IMR-90 (cell line): ENCODE data around the gene SPTLC2. TPM values are rescaled to one million over a fixed set of nuclear protein-coding genes. Genes with fewer than 3 reads are reported as not detected.

Source experiments
- ATAC-seq: fragments of 200-7000 bp; cut with Tn5 transposase; 2 replicates; pipeline ENCODE4 v1.9.1; 2020; ENCODE audit warnings: low read depth, mild to moderate bottlenecking, moderate library complexity
- BruUV-seq: library from RNA; stranded (reverse); fragments of 400-500 nt; replicated peaks from 2 replicates; lab custom pipeline; 2021; lab: Mats Ljungman, UMichigan
- CTCF ChIA-PET: fragments of 300-600 bp; formaldehyde crosslinking; extraction: SDS; loops from one replicate; lab custom pipeline; 2021; ENCODE audit warnings: antibody characterized with exemption; lab: Yijun Ruan, JAX
- POLR2A ChIA-PET: fragments of 300-600 bp; sonication (Branson Sonifier 250); formaldehyde crosslinking; loops from one replicate; lab custom pipeline; 2022; ENCODE audit warnings: antibody characterized with exemption; ENCODE audit not compliant: unreplicated experiment; lab: Charles Lee
- DNase-seq: peaks from one replicate; pipeline ENCODE4 v3.0.0; 2013
- H2AFZ ChIP-seq: replicated peaks from 2 replicates; pipeline ENCODE3; 2013; ENCODE audit warnings: low read length, mild to moderate bottlenecking; ENCODE audit not compliant: poor library complexity
- H2AK5ac ChIP-seq: 2 replicates; pipeline ENCODE4 v1.6.1; 2013; ENCODE audit warnings: low read depth, low read length, inconsistent platforms
- H2AK9ac ChIP-seq: replicated peaks from 2 replicates; pipeline ENCODE3; 2013; ENCODE audit warnings: mild to moderate bottlenecking, low read depth, low read length, moderate library complexity; ENCODE audit not compliant: poor library complexity
- H2BK120ac ChIP-seq: 2 replicates; pipeline ENCODE4 v1.6.1; 2013; ENCODE audit warnings: low read depth, low read length, inconsistent platforms
- H2BK15ac ChIP-seq: 3 replicates; pipeline ENCODE4 v1.6.1; 2013; ENCODE audit warnings: low read depth, low read length, inconsistent platforms
- H2BK20ac ChIP-seq: 2 replicates; pipeline ENCODE4 v1.6.1; 2013; ENCODE audit warnings: low read depth, mild to moderate bottlenecking, inconsistent platforms, low read length, moderate library complexity
- H2BK5ac ChIP-seq: 2 replicates; pipeline ENCODE4 v1.6.1; 2013; ENCODE audit warnings: mild to moderate bottlenecking, low read depth, low read length, inconsistent platforms; ENCODE audit not compliant: poor library complexity, severe bottlenecking
- H3K14ac ChIP-seq: replicated peaks from 2 replicates; pipeline ENCODE4 v1.6.1; 2013; ENCODE audit warnings: low read depth, low read length, inconsistent platforms
- H3K18ac ChIP-seq: 2 replicates; pipeline ENCODE4 v1.6.1; 2013; ENCODE audit warnings: low read depth, low read length, control low read depth
- H3K23ac ChIP-seq: 2 replicates; pipeline ENCODE4 v1.6.1; 2013; ENCODE audit warnings: low read depth, low read length, inconsistent platforms
- H3K27ac ChIP-seq: 2 replicates; pipeline ENCODE4 v1.5.1; 2013; ENCODE audit warnings: mild to moderate bottlenecking, control low read depth, low read length; ENCODE audit not compliant: insufficient read depth
- H3K27me3 ChIP-seq: 2 replicates; pipeline ENCODE4 v1.6.1; 2013; ENCODE audit warnings: low read length; ENCODE audit not compliant: control insufficient read depth, insufficient read depth
- H3K36me3 ChIP-seq: 2 replicates; pipeline ENCODE4 v1.6.1; 2013; ENCODE audit warnings: low read length, mixed read lengths; ENCODE audit not compliant: control insufficient read depth, insufficient read depth
- H3K4ac ChIP-seq: 2 replicates; pipeline ENCODE4 v1.6.1; 2013; ENCODE audit warnings: low read depth, low read length, inconsistent platforms
- H3K4me1 ChIP-seq: 2 replicates; pipeline ENCODE4 v1.6.1; 2013; ENCODE audit warnings: low read length, mixed read lengths; ENCODE audit not compliant: control insufficient read depth, insufficient read depth
- H3K4me2 ChIP-seq: 2 replicates; pipeline ENCODE4 v1.6.1; 2013; ENCODE audit warnings: low read depth, mild to moderate bottlenecking, control low read depth, low read length, moderate library complexity
- H3K4me3 ChIP-seq: 2 replicates; pipeline ENCODE4 v1.5.1; 2013; ENCODE audit warnings: low read depth, mild to moderate bottlenecking, control low read depth, low read length, moderate library complexity; ENCODE audit not compliant: insufficient read depth
- H3K56ac ChIP-seq: 2 replicates; pipeline ENCODE4 v1.6.1; 2013; ENCODE audit warnings: low read length, inconsistent platforms; ENCODE audit not compliant: insufficient read depth; ENCODE audit errors: extremely low read depth
- H3K79me1 ChIP-seq, 2 experiments: 2 replicates each; pipeline ENCODE4 v1.6.1; 2013; ENCODE audit warnings: low read length in 2 of 2, inconsistent platforms in 1 of 2, low read depth in 1 of 2
- H3K9ac ChIP-seq: 2 replicates; pipeline ENCODE4 v1.6.1; 2013; ENCODE audit warnings: low read depth, low read length, control low read depth
- H3K9me1 ChIP-seq: 2 replicates; pipeline ENCODE4 v1.6.1; 2013; ENCODE audit warnings: low read length, inconsistent platforms; ENCODE audit not compliant: insufficient read depth
- H3K9me3 ChIP-seq: 2 replicates; pipeline ENCODE4 v1.6.1; 2013; ENCODE audit warnings: low read length; ENCODE audit not compliant: control insufficient read depth, insufficient read depth
- H4K20me1 ChIP-seq: 2 replicates; pipeline ENCODE4 v1.6.1; 2013; ENCODE audit warnings: low read length, inconsistent platforms; ENCODE audit not compliant: insufficient read depth
- H4K5ac ChIP-seq: 2 replicates; pipeline ENCODE4 v1.6.1; 2013; ENCODE audit warnings: mild to moderate bottlenecking, low read depth, low read length, control low read depth
- H4K8ac ChIP-seq, 2 experiments: 2 replicates each; pipeline ENCODE4 v1.6.1; 2013; ENCODE audit warnings: low read depth in 2 of 2, low read length in 2 of 2, control low read depth in 1 of 2, inconsistent platforms in 1 of 2
- H4K91ac ChIP-seq: 2 replicates; pipeline ENCODE4 v1.6.1; 2013; ENCODE audit warnings: low read depth, low read length, inconsistent platforms; ENCODE audit not compliant: insufficient read depth
- BHLHE40 ChIP-seq: fragments of 150-350 bp; IDR thresholded peaks from 2 replicates; pipeline ENCODE4 v1.6.1; 2016; ENCODE audit warnings: mild to moderate bottlenecking, low read depth, low read length
- RCOR1 ChIP-seq: IDR thresholded peaks from 2 replicates; pipeline ENCODE4 v1.6.1; 2012; ENCODE audit warnings: mild to moderate bottlenecking, low read length, improper control_type of control experiment; ENCODE audit not compliant: insufficient replicate concordance
- WGBS, 2 experiments: methylation state at CpG; one replicate each; pipeline versions ENCODE4 v1.1.5 to v1.1.7; 2013; ENCODE audit warnings: missing lambda C conversion rate in 2 of 2; ENCODE audit not compliant: insufficient read length in 1 of 2; ENCODE audit errors: extremely low coverage in 2 of 2; 5-methylcytosine and 5-hydroxymethylcytosine counted together
- dilution Hi-C: fragments of 300-500 bp; cut with HindIII; formaldehyde crosslinking; loops from one replicate; pipeline ENCODE4 v1.14.3; 2018; ENCODE audit warnings: low sequenced_read_pairs; ENCODE audit not compliant: unreplicated experiment
- in situ Hi-C: fragments of 300-500 bp; cut with MboI; formaldehyde crosslinking; loops from 3 replicates; pipeline ENCODE4 v1.14.3; 2019; ENCODE audit warnings: low sequenced_read_pairs, inconsistent platforms, mixed read lengths
- intact Hi-C: fragments of 100-400 bp; cut with micrococcal nuclease; formaldehyde crosslinking; loops from 2 replicates; pipeline ENCODE4 v1.10.0; 2022
- polyA plus RNA-seq, 3 experiments: library from polyadenylated mRNA; depleted of rRNA; stranded (reverse); fragments of >200 nt; gene quantifications; 2 replicates each; pipeline ENCODE4 v1.2.3, GENCODE V29; 2012; ENCODE audit warnings: low replicate concordance in 1 of 3
- total RNA-seq: library from RNA; depleted of rRNA; stranded (reverse); fragments of >200 nt; gene quantifications from 2 replicates; pipeline ENCODE4 v1.2.3, GENCODE V29; 2012

SPTLC2 gene
- total and polyA plus RNA-seq, 2 of the 4 experiments (the other 2 are of a cell fraction) = 22.6 to 68.3 TPM

GRCh38 chr14:77565994-77566305 lies 50.5 kb downstream of the SPTLC2 start:
- H3K14ac ChIP-seq = no peak overlapping the region
- H3K4me3 ChIP-seq = no peak overlapping the region
- H3K27me3 ChIP-seq = no peaks in the 10 kb centered on the region
- in situ Hi-C loops (no loop called here), dilution Hi-C loops (no loop called here), intact Hi-C loops (no loop called here)
- BruUV-seq = no TSS peak
- ATAC-seq (no peak), DNase-seq (no peak)
- no peak overlapping the region for H2AFZ ChIP-seq
- H3K4me1 ChIP-seq = peaks cover 18% of the 10 kb centered on the region
- CTCF ChIA-PET = interaction anchor here (0.6 to 1.1 kb wide), 5 partner anchors 11 to 242 kb away, joined by 3 to 4 read pairs (median 3); no protein-coding TSS in a partner anchor
- 100% methylated on average over 1 of the region's 1 CpG for WGBS, 2 experiments
- no peak overlapping the region for H2BK120ac ChIP-seq
- H4K5ac ChIP-seq = no peak overlapping the region
- no peak overlapping the region for H2BK20ac ChIP-seq
- TF ChIP-seq BHLHE40 = no peak
- TF ChIP-seq RCOR1 = no peak
- H3K9ac ChIP-seq = no peak overlapping the region
- H3K27ac ChIP-seq = no peak overlapping the region
- no peak overlapping the region for H3K18ac ChIP-seq
- H2BK15ac ChIP-seq = no peak overlapping the region
- POLR2A ChIA-PET = no interaction called here
- H3K79me1 ChIP-seq = peaks cover 21 to 47% of the 10 kb centered on the region in 2 experiments
- H3K23ac ChIP-seq = no peak overlapping the region
- no peak overlapping the region for H3K4ac ChIP-seq
- no peak overlapping the region for H4K8ac ChIP-seq
- H4K20me1 ChIP-seq = peaks cover 11% of the 10 kb centered on the region
- no peak overlapping the region for H2AK5ac ChIP-seq
- H3K36me3 ChIP-seq = peaks cover 6% of the 10 kb centered on the region; the same call in 1 of the 2 replicates
- H3K9me3 ChIP-seq = no peaks in the 10 kb centered on the region
- no peak overlapping the region for H4K91ac ChIP-seq
- no peak overlapping the region for H3K56ac ChIP-seq
- H2AK9ac ChIP-seq = no peak overlapping the region
- H3K4me2 ChIP-seq = no peak overlapping the region
- peaks cover 8% of the 10 kb centered on the region for H3K9me1 ChIP-seq
- H2BK5ac ChIP-seq = no peak overlapping the region
